Large intestine (tissue), 3 donors: Measurements from ENCODE around the gene NTM. TPM values are rescaled to one million over a fixed set of nuclear protein-coding genes. Genes with fewer than 3 reads are reported as not detected.
A peak's percentile ranks its signal among the peaks of the same experiment; 100 is the strongest.

Experiments used
- DNase-seq, 2 donors: peaks; one replicate each; pipeline versions ENCODE4 v3.0.0 to v3.0.0-alpha.2; 2013
- H3K27ac ChIP-seq: one replicate; pipeline ENCODE4 v1.5.1; 2013; ENCODE audit warnings: low read length
- H3K27me3 ChIP-seq: 2 replicates; pipeline ENCODE4 v1.6.1; 2013; ENCODE audit warnings: low read length; ENCODE audit not compliant: control insufficient read depth, insufficient read depth
- H3K36me3 ChIP-seq: 2 replicates; pipeline ENCODE4 v1.6.1; 2013; ENCODE audit warnings: low read length; ENCODE audit not compliant: control insufficient read depth, insufficient read depth
- H3K4me1 ChIP-seq: one replicate; pipeline ENCODE4 v1.6.1; 2013; ENCODE audit warnings: low read length; ENCODE audit not compliant: control insufficient read depth, insufficient read depth
- H3K4me3 ChIP-seq: one replicate; pipeline ENCODE4 v1.5.1; 2013; ENCODE audit warnings: low read length
- H3K9me3 ChIP-seq: one replicate; pipeline ENCODE4 v1.6.1; 2013; ENCODE audit warnings: mild to moderate bottlenecking, low read depth, low read length, moderate library complexity; ENCODE audit not compliant: control insufficient read depth
- WGBS: methylation state at CpG from one replicate; pipeline ENCODE4 v1.1.5; 2013; ENCODE audit warnings: low lambda C conversion rate; ENCODE audit not compliant: insufficient coverage; 5-methylcytosine and 5-hydroxymethylcytosine counted together
- polyA plus RNA-seq: library from polyadenylated mRNA; unstranded; fragments of 120-200 nt; gene quantifications from one replicate; pipeline ENCODE4 v1.2.1, GENCODE V29; 2013

NTM gene
- polyA plus RNA-seq, 1 donor: 17.2 TPM

GRCh38 chr11:131880976-131881375, 510.6 kb downstream of the NTM start:
- Histone ChIP-seq H3K4me1 (peaks cover 14% of the 10 kb centered on the region), H3K27ac (no peak overlapping the region), H3K27me3 (no peaks in the 10 kb centered on the region), H3K36me3 (no peaks in the 10 kb centered on the region), H3K4me3 (no peak overlapping the region), H3K9me3 (no peaks in the 10 kb centered on the region)
- no peak for DNase-seq
- no CpG with 5 or more reads among the region's 6 CpGs for WGBS

DNA sequence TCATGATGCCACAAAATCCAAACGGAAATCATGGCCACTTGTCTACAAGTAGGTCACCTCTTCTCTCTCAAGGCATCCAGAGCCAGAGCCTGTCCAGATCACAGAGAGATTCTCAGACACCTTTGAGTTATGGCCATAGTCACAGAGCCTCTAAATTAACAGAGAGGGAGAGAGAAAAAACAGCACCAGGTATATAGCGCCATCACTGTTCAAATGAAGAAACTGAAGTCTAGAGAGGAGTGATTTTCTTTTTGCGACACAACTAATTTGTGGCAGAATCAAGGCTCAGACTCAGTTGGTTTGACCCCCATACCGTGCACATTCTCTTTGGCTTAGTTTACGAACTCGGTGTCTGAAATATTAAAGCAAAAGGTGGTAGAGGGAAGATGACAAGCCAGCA, 512.9 kb downstream of the NTM start:
- WGBS: no CpG with 5 or more reads among the region's 6 CpGs
- H3K27ac ChIP-seq: no peak overlapping the region
- no peak overlapping the region for H3K4me3 ChIP-seq
- H3K27me3 ChIP-seq: no peaks in the 10 kb centered on the region
- peaks cover 16% of the 10 kb centered on the region for H3K4me1 ChIP-seq
- DNase-seq: no peak
- H3K9me3 ChIP-seq: no peaks in the 10 kb centered on the region
- H3K36me3 ChIP-seq: no peaks in the 10 kb centered on the region

DNA sequence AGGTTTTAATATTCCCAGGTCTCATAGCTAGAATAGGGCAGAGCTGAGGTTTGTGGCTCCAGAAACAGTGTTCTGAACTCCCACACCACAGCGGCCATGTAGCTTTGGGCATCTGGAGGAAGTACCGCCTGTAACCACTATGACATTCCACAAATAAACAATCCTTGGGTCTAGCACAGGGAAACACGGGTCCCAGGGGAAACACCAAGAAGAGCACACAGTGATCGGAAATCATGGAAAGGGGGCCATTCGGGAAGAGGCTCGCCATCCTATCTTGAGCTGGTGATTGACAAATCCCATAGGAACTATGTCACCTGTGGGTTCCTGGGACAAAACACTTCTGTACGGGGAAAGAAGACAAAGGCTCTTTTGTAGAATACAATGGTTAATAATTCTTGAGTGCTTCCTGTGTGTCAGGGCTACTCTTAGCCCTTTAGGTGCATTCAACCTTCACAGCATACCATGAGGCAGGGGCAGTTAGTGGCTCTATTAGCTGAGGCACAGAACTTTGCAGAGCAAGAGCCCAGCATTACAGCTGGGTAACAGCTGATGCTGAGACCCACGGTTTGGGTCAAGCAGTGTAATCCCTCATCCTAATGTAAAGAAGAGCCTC, 514.2 kb downstream of the NTM start:
- WGBS: no CpG with 5 or more reads among the region's 8 CpGs
- Histone ChIP-seq H3K4me1 (peaks cover 27% of the 10 kb centered on the region), H3K27ac (no peak overlapping the region), H3K4me3 (no peak overlapping the region), H3K9me3 (no peaks in the 10 kb centered on the region), H3K27me3 (no peaks in the 10 kb centered on the region), H3K36me3 (no peaks in the 10 kb centered on the region)
- DNase-seq: no peak

DNA sequence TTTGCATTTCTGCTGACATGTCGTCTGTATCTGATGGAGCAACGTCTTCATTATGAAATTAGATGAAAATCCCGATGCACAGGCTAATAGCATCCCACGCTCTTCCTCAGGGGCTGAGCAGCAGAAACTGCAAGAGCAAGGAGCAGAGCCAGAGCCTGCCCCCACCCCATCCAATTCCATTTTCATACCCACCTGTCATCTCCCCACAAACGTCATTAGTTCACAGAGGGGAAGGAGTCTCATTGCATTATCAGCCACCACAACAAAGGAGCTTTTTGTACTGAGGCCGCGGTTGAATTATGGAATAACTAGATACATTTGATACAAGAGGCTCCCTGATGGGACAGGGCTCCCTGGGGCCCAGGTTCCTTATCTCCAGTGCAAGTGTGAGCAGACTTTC, 515.0 kb downstream of the NTM start:
- Histone ChIP-seq H3K9me3 (no peaks in the 10 kb centered on the region), H3K27ac (no peak overlapping the region), H3K4me1 (peaks cover 27% of the 10 kb centered on the region), H3K4me3 (no peak overlapping the region), H3K27me3 (no peaks in the 10 kb centered on the region), H3K36me3 (no peaks in the 10 kb centered on the region)
- no CpG with 5 or more reads among the region's 7 CpGs for WGBS
- DNase-seq: no peak

DNA sequence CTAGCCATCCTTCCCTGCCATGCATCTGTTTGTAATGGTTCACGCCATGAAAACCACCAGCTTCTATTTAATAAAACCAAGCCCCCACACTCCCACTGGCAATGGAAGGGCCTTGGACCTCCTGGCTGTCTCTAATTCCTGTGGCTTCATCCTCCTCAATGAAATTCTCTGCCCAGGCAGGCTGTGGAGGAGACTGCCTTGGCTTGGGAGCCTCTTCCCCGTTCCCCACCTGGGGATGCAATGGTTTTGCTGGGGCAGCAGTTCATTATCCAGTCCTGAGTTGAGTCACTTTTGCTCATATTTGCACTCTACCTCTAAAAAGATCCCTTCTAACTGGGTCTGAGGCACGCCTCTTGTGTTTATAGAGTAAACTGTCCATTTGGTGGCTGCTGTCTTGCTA, 515.8 kb downstream of the NTM start:
- Histone ChIP-seq H3K27ac (no peak overlapping the region), H3K4me3 (no peak overlapping the region), H3K4me1 (peaks cover 22% of the 10 kb centered on the region), H3K9me3 (no peaks in the 10 kb centered on the region), H3K36me3 (no peaks in the 10 kb centered on the region), H3K27me3 (no peaks in the 10 kb centered on the region)
- DNase-seq: no peak
- no CpG with 5 or more reads among the region's 3 CpGs for WGBS

DNA sequence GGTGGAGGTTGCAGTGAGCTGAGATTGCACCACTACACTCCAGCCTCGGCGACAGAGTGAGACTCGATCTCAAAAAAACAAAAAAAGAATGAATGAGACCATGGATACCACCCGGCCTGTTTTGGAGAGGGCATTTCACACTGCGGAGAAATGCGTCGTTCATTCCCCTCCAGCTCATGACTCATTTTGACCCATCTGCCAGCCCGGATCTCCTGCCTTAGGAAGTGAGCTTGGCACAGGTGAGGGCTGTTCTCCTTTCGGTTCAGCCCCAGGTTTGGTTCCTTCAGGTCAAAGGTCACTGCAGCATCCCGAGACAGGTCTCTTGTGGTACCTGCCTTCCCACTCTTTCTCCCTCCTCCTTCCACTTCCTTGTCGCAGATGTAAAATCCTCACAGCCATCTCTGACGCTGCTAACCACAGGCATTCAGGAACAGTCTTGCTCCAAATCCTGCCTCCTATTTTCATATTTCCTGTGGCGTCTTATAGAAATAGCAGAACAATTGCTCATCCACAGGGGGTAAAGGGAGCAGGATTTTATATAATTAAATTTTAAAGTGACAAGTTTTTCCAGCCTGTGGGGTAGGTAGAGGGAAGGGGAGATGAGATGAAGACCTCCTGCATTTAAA, 517.9 kb downstream of the NTM start:
- Histone ChIP-seq H3K27me3 (no peaks in the 10 kb centered on the region), H3K4me3 (no peak overlapping the region), H3K36me3 (no peaks in the 10 kb centered on the region), H3K4me1 (peaks cover 22% of the 10 kb centered on the region), H3K9me3 (no peaks in the 10 kb centered on the region), H3K27ac (peak overlapping the region; percentile 45)
- no CpG with 5 or more reads among the region's 13 CpGs for WGBS
- no peak for DNase-seq

- peak; percentile 42 to 64 for DNase-seq
- Histone ChIP-seq H3K27ac (peak overlapping the region; percentile 45), H3K4me3 (no peak overlapping the region), H3K36me3 (no peaks in the 10 kb centered on the region), H3K27me3 (no peaks in the 10 kb centered on the region), H3K9me3 (no peaks in the 10 kb centered on the region), H3K4me1 (peaks cover 22% of the 10 kb centered on the region)
- WGBS: no CpG with 5 or more reads among the region's 2 CpGs
Measured at GRCh38 chr11:131889146-131889577, 518.7 kb downstream of the NTM start.

DNA sequence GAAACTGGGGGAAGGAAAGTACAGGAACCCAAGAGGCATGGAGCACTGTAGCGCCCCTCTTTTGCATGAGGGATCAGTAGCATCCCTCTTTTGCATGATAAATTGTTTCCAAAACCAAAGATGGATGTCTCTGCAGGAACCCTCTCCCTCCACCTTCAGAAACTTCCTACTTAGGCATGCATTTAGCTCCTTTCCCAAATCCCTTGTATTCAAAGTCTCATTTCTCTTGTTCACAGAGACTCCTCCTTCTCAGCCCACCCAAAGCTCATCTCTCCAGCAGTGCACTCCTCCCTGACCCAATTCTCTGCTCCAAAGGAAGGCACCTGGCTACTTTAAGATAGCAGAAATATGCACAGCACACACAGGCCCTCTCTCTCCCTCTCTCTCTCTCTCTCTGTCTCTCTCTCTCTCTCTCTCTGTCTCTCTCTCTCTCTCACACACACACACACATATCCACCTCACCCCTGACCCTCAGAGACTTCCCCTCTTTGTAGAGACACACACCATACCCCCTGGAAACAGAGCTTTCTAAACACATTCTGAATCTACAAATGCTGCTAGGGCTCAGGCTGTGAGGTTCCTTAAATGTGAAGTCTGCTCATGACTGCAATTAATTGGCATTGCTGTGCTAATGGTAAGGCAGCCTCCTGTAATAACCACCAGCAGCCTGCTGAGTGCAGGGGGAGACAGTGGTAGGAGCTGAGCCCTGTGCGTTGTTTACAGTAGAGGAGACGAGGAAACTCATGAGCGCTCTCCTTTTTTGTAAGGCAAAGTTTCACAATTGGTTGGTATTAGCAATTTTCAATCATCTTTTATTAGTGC, 519.6 kb downstream of the NTM start:
- no peaks in the 10 kb centered on the region for H3K36me3 ChIP-seq
- peak overlapping the region; percentile 45 for H3K27ac ChIP-seq
- DNase-seq: peak in 1 of 2 donors; percentile 33
- H3K4me1 ChIP-seq: peaks cover 22% of the 10 kb centered on the region
- no peak overlapping the region for H3K4me3 ChIP-seq
- H3K9me3 ChIP-seq: no peaks in the 10 kb centered on the region
- H3K27me3 ChIP-seq: no peaks in the 10 kb centered on the region
- WGBS: no CpG with 5 or more reads among the region's 4 CpGs

GRCh38 chr11:131893103-131893890, 522.9 kb downstream of the NTM start:
- 100% methylated on average over 3 of the region's 8 CpGs for WGBS
- Histone ChIP-seq H3K9me3 (no peaks in the 10 kb centered on the region), H3K36me3 (no peaks in the 10 kb centered on the region), H3K4me3 (no peak overlapping the region), H3K27me3 (no peaks in the 10 kb centered on the region), H3K27ac (no peak overlapping the region), H3K4me1 (peaks cover 20% of the 10 kb centered on the region)
- no peak for DNase-seq

GRCh38 chr11:131893988-131894387, 523.6 kb downstream of the NTM start:
- WGBS: no CpG with 5 or more reads among the region's 5 CpGs
- no peak overlapping the region for H3K4me3 ChIP-seq
- no peak for DNase-seq
- H3K36me3 ChIP-seq: no peaks in the 10 kb centered on the region
- peaks cover 13% of the 10 kb centered on the region for H3K4me1 ChIP-seq
- no peaks in the 10 kb centered on the region for H3K9me3 ChIP-seq
- no peaks in the 10 kb centered on the region for H3K27me3 ChIP-seq
- H3K27ac ChIP-seq: no peak overlapping the region
